HCT116 (cell line): ENCODE data around the gene LRRC7.

Source experiments
- EZH2 ChIP-seq: fragments of 200-600 bp; sonication (generic); IDR thresholded peaks from 2 replicates; pipeline ENCODE4 v1.6.1; 2017; ENCODE audit warnings: antibody characterized with exemption, mixed run types
- EZH2phosphoT487 ChIP-seq: fragments of 200-600 bp; IDR thresholded peaks from 2 replicates; pipeline ENCODE4 v1.6.1; 2018; ENCODE audit warnings: antibody characterized with exemption, borderline replicate concordance
- POLR2A ChIP-seq: IDR thresholded peaks from 2 replicates; pipeline ENCODE4 v1.7.0; 2011; ENCODE audit warnings: borderline replicate concordance; ENCODE audit not compliant: insufficient read depth, insufficient read length; ENCODE audit errors: extremely low read depth
- POLR2AphosphoS5 ChIP-seq: IDR thresholded peaks from 2 replicates; pipeline ENCODE4 v1.6.1; 2011; ENCODE audit warnings: mild to moderate bottlenecking, low read depth, low read length, moderate library complexity
- TF ChIP-seq, protein P1 (sequence below), 3 experiments: fragments of 200-600 bp in 1 of 3; sonication (generic) in 1 of 3; IDR thresholded peaks in 2 of 3; conservative IDR thresholded peaks in 1 of 3; 2 replicates each; pipeline ENCODE4 v1.5.1; 2012 to 2017; ENCODE audit warnings: low read depth in 2 of 3, low read length in 2 of 3, antibody characterized with exemption in 1 of 3, borderline replicate concordance in 1 of 3, control low read depth in 1 of 3, mild to moderate bottlenecking in 1 of 3, mixed read lengths in 1 of 3, mixed run types in 1 of 3, moderate library complexity in 1 of 3; ENCODE audit not compliant: insufficient read depth in 1 of 3

DNA sequence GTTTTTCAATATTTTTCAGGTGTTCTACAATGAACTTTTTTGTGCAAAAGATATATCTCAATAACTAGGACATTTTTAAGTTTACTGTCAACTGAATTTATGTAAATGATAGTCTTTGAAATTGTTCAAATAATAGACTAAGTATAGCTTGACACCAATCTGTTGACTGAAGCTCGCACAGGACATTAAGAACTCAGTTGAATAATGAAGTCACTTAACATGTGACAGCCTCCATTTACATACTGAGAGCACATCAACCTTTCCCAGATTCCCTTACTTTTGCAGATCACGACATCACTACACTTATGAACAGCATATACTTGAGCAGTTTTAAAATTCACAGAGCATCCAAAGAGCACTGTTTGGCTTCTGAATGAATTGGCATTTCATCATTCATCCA is 268.2 kb downstream of the LRRC7 start:
- TF ChIP-seq POLR2A (no peak), EZH2 (no peak), EZH2phosphoT487 (no peak), POLR2AphosphoS5 (no peak)
- TF ChIP-seq, protein P1, sequence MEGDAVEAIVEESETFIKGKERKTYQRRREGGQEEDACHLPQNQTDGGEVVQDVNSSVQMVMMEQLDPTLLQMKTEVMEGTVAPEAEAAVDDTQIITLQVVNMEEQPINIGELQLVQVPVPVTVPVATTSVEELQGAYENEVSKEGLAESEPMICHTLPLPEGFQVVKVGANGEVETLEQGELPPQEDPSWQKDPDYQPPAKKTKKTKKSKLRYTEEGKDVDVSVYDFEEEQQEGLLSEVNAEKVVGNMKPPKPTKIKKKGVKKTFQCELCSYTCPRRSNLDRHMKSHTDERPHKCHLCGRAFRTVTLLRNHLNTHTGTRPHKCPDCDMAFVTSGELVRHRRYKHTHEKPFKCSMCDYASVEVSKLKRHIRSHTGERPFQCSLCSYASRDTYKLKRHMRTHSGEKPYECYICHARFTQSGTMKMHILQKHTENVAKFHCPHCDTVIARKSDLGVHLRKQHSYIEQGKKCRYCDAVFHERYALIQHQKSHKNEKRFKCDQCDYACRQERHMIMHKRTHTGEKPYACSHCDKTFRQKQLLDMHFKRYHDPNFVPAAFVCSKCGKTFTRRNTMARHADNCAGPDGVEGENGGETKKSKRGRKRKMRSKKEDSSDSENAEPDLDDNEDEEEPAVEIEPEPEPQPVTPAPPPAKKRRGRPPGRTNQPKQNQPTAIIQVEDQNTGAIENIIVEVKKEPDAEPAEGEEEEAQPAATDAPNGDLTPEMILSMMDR (IDR thresholded peaks at IDR 0.05 in 2 of 3, conservative IDR thresholded peaks at IDR 0.05 in 1 of 3; ENCODE audit: borderline replicate concordance in 1 of 3, insufficient read depth in 1 of 3, low read depth in 2 of 3, low read length in 2 of 3): no peak
